NCI-H146 (cell line): ENCODE results near the gene NFE2L1.
A peak's percentile ranks its signal among the peaks of the same experiment; 100 is the strongest.
"Not testable (repeated sequence)": the region's sequence is repeated elsewhere in the genome, so short reads cannot be mapped to it uniquely, and the experiment has no call there.

ENCODE experiments used
- DNase-seq: peaks from one replicate; lab custom pipeline; 2025; lab: John Stamatoyannopoulos, UW

Gene NFE2L1

DNA sequence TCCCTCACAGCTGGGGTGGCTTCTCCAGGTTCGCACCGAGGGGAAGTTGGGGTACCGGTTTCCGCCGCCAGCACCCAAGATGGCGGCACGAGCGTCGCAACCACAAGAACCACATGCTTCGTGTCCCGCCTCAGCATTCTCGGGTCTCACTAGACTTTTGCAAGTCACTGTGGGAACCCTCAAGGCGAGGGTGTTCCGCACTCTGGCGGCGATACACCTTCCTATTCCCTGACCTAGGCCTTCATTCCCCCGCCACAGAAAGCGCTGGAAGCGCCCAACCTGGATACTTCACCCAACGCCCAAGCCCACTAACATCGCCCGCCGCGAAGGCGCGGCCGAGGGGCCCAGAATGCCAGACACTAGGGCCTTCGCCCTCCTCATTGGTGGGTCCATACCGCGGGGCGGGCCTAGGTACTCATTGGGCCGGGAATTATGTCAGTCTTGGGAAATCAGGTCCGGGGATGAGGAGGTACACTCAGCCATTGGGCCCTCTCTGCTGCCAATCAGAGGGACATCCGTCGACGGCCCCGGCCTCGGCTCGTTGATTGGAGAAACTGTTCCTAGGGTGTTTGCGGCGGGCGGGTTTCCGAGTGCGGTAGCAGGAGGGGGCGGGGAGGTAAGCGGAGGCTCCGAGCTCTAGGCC, at the start of gene NFE2L1:
NFE2L1 (plus strand) TSS at position 619 of the 643 bp plus-strand sequence. CDS start 2,760 bp downstream, outside the sequence.
- peak; percentile 100 for DNase-seq

- peak; percentile 37 for DNase-seq
These were observed 48.6 kb upstream of the NFE2L1 start for GRCh38 chr17:47999582-47999981.

DNA sequence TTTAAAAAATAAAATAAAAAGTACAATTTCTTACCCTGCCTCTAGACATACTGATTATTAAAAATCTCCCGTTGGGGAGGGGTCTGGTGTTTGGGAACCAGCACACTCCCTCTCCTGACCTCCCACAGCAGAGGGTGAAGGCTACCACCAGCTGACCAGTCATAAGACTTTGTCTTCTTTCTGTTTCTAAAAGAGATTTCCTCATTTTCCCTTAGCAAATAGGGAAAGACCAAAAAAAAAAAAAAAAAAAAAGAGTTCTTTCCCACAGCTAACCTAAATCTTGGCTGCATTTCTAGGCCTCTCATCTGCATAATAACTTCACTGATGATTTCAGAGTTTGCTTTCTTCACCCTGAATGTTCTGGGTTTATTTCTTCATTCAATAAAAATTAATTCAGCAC, 47.0 kb upstream of the NFE2L1 start:
- no peak for DNase-seq

GRCh38 chr17:48001657-48002056, 46.5 kb upstream of the NFE2L1 start:
- DNase-seq, result not testable (repeated sequence)

DNA sequence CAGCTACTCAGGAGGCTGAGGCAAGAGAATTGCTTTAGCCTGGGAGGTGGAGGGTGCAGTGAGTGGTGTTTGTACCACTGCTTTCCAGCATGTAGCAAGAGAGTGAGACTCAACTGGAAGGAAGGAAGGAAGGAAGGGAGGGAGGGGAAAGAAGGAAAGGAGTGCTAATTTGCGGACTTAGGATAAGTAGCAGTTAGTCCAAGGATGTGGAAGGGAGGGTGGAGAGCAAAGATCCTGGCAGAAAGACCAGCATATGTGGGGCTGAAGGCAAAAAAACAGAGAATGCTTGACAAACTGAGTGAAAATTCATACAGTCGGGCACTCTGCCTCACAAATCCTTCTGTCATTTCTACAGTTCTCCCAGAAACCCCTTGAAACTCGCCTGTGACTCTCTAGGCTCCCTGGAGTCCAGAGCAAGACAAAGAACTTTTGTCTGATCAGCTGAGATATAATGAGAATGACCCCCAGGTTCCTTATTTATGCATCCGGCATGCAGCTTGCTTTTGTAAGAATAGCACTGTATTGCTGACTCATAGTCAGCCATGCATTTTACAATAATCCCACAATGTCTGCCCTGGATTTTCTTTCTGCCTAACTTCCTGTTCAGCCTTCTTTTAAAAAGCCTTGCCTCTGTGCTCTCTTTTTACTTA, 45.8 kb upstream of the NFE2L1 start:
- peak; percentile 82 for DNase-seq

GRCh38 chr17:48002916-48003416, 45.2 kb upstream of the NFE2L1 start:
- peak; percentile 82 for DNase-seq

GRCh38 chr17:48003417-48004151, 44.6 kb upstream of the NFE2L1 start:
- DNase-seq, result peak; percentile 94

DNA sequence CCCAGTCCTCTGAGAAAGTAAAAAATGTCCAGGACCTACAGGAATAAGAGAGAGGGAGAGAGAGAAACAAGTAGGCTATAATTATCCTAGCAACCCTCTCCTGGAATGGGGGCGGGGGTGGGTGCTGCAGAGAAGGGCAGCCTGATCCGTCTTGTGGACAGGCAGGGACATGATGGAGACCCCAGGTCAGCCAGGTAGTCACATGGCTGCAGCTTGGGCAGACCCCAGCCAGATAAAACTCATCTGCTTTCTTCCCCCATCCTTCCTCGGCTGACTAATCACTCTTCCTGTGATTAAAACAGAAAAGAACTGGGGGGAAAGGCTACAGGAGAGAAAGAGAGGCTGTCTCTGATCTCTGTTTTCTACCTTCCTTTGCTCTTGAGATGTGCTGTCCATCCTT, 43.2 kb upstream of the NFE2L1 start:
- peak; percentile 43 for DNase-seq

DNA sequence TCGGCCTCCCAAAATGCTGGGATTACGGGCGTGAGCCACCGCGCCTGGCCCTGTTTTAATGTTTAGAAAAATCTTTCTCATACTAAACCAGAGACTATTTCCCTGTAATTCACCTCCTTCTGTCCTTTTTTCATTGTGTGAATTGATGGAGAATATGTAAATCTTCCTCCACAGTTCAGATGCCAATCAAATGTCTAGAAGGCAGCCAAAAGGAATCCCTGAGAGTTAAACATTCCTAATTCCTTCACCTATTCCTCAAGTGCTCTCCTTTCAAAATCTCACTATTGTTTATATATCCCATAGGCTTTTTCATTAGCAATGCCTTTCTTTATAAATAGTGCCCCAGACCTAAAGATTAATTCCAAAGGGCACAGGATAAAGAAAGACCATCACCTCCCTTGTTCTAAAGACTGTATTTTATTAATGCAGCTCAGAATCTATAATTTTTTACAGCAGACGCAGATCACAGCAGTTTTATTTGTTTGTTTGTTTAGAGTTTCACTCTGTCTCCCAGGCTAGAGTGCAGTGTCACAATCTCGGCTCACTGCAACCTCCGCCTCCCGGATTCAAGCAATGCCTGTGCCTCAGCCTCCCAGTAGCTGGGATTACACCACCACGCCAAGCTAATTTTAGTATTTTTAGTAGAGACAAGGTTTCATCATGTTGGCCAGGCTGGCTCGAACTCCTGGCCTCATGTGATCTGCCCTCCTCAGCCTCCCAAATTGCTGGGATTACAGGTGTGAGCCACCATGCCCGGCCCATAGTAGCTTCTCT, 41.0 kb upstream of the NFE2L1 start:
- DNase-seq, result no peak

GRCh38 chr17:48010193-48010592, 38.0 kb upstream of the NFE2L1 start:
- DNase-seq, result no peak

DNA sequence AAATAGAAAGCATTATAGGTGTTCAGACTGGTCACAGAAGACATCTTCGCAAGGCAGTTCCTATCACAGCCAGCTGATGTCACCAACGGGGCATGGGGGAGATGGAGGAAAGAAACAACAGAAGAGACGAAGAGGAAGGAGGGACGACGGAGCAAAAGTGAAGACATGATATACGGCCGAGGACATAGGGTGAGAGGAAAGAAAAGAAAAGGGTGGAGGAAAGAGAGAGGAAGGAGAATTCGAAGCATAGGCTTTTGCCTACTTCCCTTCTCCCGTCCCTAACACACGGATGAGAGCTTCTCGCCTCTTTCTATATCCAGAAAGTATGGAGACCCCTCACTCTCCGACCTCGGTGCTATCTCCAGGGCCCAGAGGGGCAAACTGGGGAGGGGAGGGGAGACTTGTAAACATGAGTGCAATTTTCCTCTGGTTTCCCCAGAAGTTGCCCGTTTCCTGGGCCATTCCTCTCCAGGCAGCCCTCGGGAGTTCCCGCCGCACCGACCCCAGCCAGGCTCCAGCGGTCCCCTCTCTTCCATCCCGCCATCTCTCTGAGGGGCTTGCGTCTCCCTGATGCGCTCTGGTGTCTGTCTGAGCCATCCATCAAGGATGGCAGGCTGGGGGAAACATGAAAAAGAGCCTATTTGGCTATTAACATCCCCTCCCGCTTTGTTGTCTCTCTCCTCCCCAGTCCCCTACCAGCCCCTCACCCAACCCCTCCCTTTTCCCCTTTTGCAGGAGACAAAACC, 36.6 kb upstream of the NFE2L1 start:
- peak; percentile 72 for DNase-seq

DNA sequence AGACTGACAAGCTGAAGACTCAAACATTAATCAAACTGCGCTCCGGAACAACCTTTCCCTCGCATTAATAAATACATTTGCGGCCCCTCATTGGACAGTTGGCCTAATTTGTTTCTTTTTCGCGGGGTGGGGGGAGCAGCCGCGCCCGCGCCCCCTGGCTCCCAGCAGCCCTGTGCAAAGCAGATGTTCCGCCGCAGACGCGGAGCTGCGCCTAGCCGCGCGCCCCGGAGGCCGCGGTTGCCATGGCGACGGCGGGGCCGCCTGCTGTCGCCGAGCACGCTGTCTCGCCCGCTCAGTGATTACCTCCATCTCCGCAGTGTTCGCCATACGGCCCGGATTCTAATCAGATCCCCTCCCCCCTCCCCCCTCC, 36.0 kb upstream of the NFE2L1 start:
- peak; percentile 89 for DNase-seq

DNA sequence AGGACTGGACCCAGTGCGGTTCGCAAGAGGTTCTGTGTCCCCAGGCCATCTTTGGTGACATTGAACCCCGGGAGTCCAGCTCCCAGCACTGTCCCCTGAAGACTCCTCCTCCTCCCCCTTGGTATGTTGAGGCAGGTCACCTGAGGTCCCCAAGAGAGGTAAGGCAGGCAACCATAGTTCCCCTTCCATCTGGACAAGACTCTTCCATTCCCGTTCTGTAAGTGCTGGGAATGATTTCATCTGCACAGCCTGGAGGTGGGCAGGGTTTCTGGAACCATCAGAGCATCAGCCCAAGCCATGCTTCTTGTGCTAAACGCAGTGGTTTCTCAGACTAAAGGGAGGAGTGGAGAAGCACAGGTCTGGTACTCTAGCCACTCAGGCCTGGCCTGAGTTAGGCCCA, 35.5 kb upstream of the NFE2L1 start:
- no peak for DNase-seq

DNA sequence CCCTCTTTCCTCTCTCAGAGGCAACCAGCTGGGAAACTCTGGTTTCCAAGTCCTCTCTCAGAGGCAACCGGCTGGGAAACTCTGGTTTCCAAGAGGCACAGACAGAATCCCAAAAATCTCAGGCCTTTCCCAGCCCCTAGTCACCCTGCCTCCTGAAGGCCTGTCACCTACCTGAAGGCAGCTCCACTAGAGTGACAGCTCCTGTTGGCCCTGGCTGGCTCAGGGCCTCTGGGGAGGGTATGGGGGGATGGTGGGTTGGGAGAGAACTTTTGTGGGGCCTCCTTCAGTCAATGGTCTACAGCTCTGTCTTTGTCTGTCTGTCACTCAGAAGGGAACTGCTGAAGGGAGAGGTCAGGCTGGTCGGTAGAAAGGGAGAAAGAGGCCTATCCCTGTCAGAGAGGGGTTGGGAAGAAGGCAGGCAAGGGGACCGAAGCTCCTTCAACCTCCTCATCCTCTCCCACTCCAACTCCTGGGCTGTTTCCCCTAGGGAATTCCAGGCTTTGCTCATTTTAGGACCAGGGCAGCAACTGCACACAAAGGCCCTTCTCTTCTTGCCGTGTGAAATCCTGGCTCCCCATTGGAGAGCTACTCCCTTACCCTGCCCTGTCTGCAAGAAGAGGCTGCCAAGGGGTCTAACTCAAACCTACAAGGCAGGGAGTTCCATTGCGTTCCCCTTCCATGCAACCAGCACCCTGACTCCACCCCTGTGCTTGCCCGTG, 34.1 kb upstream of the NFE2L1 start:
- DNase-seq, result no peak

DNA sequence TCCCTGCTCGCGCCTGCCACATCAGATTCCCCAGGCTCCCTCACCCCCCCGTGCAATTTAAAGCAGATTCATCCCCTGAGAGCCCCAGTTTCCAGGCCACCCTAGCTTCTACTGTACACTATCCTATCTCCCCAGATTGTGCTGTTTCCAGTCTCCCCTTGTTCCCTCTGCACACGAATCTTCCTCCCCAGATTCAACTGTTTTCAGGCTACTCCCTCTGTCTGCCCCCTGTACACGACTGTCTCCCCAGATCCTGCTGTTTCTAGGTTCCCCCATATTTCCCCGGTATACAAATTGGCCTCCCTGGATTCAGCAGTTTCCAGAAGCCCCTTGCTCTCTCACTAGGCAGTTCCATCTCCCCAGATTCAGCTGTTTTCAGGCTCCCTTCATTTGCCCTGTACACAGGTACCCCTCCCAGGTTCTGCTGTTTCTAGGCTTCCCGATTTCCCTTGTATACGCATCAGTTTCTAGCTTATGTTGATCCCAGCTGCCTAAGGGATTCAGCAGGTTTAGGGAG, 33.5 kb upstream of the NFE2L1 start:
- no peak for DNase-seq

DNA sequence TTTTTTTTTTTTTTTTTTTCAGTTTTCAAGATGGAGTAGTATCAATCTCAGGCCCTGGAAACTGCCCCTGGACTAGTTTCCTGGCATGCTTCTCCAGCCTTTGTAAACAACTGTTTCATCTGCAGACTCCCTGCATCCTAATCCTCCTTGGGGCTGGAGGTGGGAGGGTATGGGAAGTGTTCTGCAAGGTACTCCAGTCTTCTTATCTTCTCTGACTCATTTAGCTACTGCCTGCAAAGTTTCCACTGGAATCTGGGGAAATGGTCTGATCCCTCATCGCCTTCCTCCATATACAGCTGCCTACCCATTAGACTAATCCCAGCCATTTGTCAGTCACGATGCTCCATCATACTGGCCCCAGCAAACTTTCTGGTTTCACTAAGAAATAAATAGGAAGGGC, 32.0 kb upstream of the NFE2L1 start:
- no peak for DNase-seq

- DNase-seq, result not testable (repeated sequence)
These were observed 30.4 kb upstream of the NFE2L1 start for GRCh38 chr17:48017817-48018158.

- no peak for DNase-seq
These were observed 26.2 kb upstream of the NFE2L1 start for GRCh38 chr17:48021934-48022333.

- DNase-seq, result no peak
These were observed 25.3 kb upstream of the NFE2L1 start for GRCh38 chr17:48022901-48023300.

DNA sequence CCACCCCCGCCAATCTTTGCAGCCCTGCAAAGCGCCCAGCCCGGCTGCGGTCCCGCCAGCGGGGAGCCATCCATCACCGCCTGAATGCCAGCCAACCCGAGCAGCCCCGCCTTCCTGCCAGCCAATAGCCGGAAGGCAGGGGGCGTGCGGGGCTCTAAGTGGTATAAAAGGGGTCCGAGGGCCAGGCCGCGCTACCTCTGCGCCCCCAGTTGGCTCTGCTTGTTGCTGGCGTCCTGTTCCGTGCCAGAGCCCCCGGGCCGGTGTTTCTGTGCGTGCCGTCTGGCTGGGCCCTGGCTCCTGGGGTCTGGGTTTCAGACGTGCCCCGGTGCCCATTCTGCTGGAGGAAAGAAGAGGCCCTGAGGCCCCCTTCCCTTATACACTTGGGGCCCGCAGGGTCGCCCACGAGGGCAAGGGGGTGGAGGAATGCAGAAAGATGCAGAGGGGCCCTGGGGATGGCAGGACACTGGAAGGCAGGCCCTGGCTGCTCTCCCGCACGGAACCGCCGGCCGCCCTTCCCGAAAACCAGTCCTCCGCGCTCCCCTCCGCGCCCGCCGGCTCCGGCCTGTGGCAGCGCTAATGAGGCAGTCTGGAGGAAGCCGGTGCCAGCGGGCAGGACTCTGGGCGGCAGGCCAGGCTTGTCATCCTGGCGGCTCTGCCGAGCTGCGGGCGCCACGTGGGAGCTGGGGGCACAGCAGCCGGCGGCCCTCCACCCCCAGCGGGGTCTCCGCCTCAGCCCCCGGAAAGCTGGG, 24.6 kb upstream of the NFE2L1 start:
- peak; percentile 88 for DNase-seq
